Measurements from ENCODE around the gene CFAP46. TPM values are rescaled to one million over a fixed set of nuclear protein-coding genes. Genes with fewer than 3 reads are reported as not detected.
A peak's percentile ranks its signal among the peaks of the same experiment; 100 is the strongest.

Gene CFAP46
- polyA plus RNA-seq, 1 of the 3 experiments (the other 2 are of a cell fraction): 3.9 TPM

- Histone ChIP-seq H3F3A (replicated peaks; ENCODE audit: insufficient read depth) (peaks cover 4% of the 10 kb centered on the region), H3K27ac (ENCODE audit: low read depth in 2 of 2, low read length in 1 of 2) (no peak overlapping the region), H3K4me3 (ENCODE audit: low read depth in 2 of 2, low read length in 1 of 2) (no peak overlapping the region; a peak in 1 of 4 replicates), H3K79me2 (ENCODE audit: insufficient read depth) (no peaks in the 10 kb centered on the region), H3K9me3 (no peaks in the 10 kb centered on the region), H3K9me2 (no peaks in the 10 kb centered on the region), H3K9ac (no peak overlapping the region), H3K4me1 (ENCODE audit: control insufficient read depth in 1 of 2, insufficient read depth in 2 of 2, low read depth in 1 of 2, low read length in 1 of 2) (peaks cover 0 to 11% of the 10 kb centered on the region in 2 experiments; a peak in 1 of 4 replicates), H2AFZ (ENCODE audit: low read depth) (no peak overlapping the region), H4K20me1 (ENCODE audit: insufficient read depth) (no peaks in the 10 kb centered on the region), H3K4me2 (no peak overlapping the region), H3K36me3 (replicated peaks in 1 of 2; ENCODE audit: control insufficient read depth in 1 of 2, insufficient read depth in 2 of 2, low read length in 1 of 2) (no peaks in the 10 kb centered on the region), H3K27me3 (ENCODE audit: insufficient read depth) (no peaks in the 10 kb centered on the region; the same call in 1 of the 2 replicates)
- POLR2A ChIA-PET: no interaction called here
- DNase-seq: peak; percentile 74
- 9% methylated on average over 7 of the region's 27 CpGs for WGBS (ENCODE audit: low lambda C conversion rate)
- CTCF ChIA-PET: interaction anchor here (0.6 to 5.2 kb wide), 9 partner anchors 9 to 439 kb away, joined by 3 to 26 read pairs (median 3); no protein-coding TSS in a partner anchor
- TF ChIP-seq MXI1 (IDR thresholded peaks at IDR 0.05; ENCODE audit: low read depth, low read length): no peak
- no peak for TF ChIP-seq RFX5 (IDR thresholded peaks at IDR 0.05; ENCODE audit: low read length)
- TF ChIP-seq, protein P1, sequence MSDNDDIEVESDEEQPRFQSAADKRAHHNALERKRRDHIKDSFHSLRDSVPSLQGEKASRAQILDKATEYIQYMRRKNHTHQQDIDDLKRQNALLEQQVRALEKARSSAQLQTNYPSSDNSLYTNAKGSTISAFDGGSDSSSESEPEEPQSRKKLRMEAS (IDR thresholded peaks at IDR 0.05; ENCODE audit: low read depth): no peak
- TF ChIP-seq RAD21 (IDR thresholded peaks at IDR 0.05; ENCODE audit: low read length): no peak
- TF ChIP-seq MEF2A (IDR thresholded peaks at IDR 0.05; ENCODE audit: borderline replicate concordance, low read depth): no peak
- no peak for TF ChIP-seq GATA2 (CRISPR knock-in tag; IDR thresholded peaks at IDR 0.05)
- TF ChIP-seq, protein P2, sequence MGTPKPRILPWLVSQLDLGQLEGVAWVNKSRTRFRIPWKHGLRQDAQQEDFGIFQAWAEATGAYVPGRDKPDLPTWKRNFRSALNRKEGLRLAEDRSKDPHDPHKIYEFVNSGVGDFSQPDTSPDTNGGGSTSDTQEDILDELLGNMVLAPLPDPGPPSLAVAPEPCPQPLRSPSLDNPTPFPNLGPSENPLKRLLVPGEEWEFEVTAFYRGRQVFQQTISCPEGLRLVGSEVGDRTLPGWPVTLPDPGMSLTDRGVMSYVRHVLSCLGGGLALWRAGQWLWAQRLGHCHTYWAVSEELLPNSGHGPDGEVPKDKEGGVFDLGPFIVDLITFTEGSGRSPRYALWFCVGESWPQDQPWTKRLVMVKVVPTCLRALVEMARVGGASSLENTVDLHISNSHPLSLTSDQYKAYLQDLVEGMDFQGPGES (IDR thresholded peaks at IDR 0.05; ENCODE audit: low read depth, low read length): no peak
- no peak for TF ChIP-seq FOSL2 (IDR thresholded peaks at IDR 0.05; ENCODE audit: borderline replicate concordance, low read depth)
Measured at GRCh38 chr10:132836248-132836831, 106.0 kb downstream of the CFAP46 start.

DNA sequence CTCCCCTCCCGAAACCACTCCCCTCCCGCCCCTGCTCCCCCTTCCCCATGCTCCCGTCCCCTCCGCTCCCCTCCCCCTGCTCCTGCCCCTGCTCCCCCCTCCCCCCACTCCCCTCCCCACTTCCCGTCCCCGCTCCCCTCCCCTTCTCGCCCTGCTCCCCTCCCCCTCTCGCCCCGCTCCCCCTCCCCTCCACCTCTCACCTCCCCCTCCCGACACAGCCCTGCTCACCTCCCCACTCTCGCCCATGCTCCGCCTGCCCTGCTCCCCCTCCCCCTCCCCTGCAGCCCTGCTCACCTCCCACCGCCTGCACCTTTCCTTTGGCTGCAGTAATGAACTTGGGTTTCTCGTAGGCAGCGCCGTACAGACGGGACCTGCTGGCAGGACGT lies 106.5 kb downstream of the CFAP46 start:
- 66% methylated on average over 18 of the region's 18 CpGs for WGBS (ENCODE audit: low lambda C conversion rate)
- Histone ChIP-seq H3K9ac (no peak overlapping the region), H3K4me3 (ENCODE audit: low read depth in 2 of 2, low read length in 1 of 2) (no peak overlapping the region), H4K20me1 (ENCODE audit: insufficient read depth) (no peaks in the 10 kb centered on the region), H3K27me3 (ENCODE audit: insufficient read depth) (no peaks in the 10 kb centered on the region; the same call in 1 of the 2 replicates), H3K9me3 (no peaks in the 10 kb centered on the region), H2AFZ (ENCODE audit: low read depth) (no peak overlapping the region), H3K9me2 (no peaks in the 10 kb centered on the region), H3K4me2 (no peak overlapping the region), H3K27ac (ENCODE audit: low read depth in 2 of 2, low read length in 1 of 2) (no peak overlapping the region), H3K36me3 (replicated peaks in 1 of 2; ENCODE audit: control insufficient read depth in 1 of 2, insufficient read depth in 2 of 2, low read length in 1 of 2) (no peaks in the 10 kb centered on the region), H3K79me2 (ENCODE audit: insufficient read depth) (no peaks in the 10 kb centered on the region), H3K4me1 (ENCODE audit: control insufficient read depth in 1 of 2, insufficient read depth in 2 of 2, low read depth in 1 of 2, low read length in 1 of 2) (peaks cover 0 to 11% of the 10 kb centered on the region in 2 experiments; a peak in 1 of 4 replicates), H3F3A (replicated peaks; ENCODE audit: insufficient read depth) (peaks cover 4% of the 10 kb centered on the region)
- ChIA-PET CTCF (interaction anchor here (0.6 to 5.2 kb wide), 9 partner anchors 10 to 439 kb away, joined by 3 to 26 read pairs (median 3); no protein-coding TSS in a partner anchor), POLR2A (no interaction called here)
- DNase-seq: no peak
- TF ChIP-seq, protein P1 (IDR thresholded peaks at IDR 0.05; ENCODE audit: low read depth): no peak
- TF ChIP-seq POLR2AphosphoS5 (IDR thresholded peaks at IDR 0.05; ENCODE audit: low read depth, low read length) (no peak), TAF1 (IDR thresholded peaks at IDR 0.05; ENCODE audit: borderline replicate concordance, low read depth, low read length) (no peak), JUND (IDR thresholded peaks at IDR 0.05) (no peak), ELF1 (IDR thresholded peaks at IDR 0.05) (no peak), RCOR1 (IDR thresholded peaks at IDR 0.05; ENCODE audit: low read length) (no peak), RAD21 (IDR thresholded peaks at IDR 0.05; ENCODE audit: low read length) (no peak), USF1 (IDR thresholded peaks at IDR 0.05; ENCODE audit: borderline replicate concordance, low read depth) (no peak), CTCF (IDR thresholded peaks at IDR 0.05) (no peak), CHD2 (IDR thresholded peaks at IDR 0.05; ENCODE audit: low read length, partially characterized antibody) (no peak), EP300 (IDR thresholded peaks at IDR 0.05; ENCODE audit: borderline replicate concordance in 1 of 2, low read depth in 1 of 2, low read length in 1 of 2) (no peak), TCF12 (IDR thresholded peaks at IDR 0.05) (no peak), USF2 (IDR thresholded peaks at IDR 0.05; ENCODE audit: borderline replicate concordance, low read depth, low read length) (no peak)
- TF ChIP-seq, protein P3, sequence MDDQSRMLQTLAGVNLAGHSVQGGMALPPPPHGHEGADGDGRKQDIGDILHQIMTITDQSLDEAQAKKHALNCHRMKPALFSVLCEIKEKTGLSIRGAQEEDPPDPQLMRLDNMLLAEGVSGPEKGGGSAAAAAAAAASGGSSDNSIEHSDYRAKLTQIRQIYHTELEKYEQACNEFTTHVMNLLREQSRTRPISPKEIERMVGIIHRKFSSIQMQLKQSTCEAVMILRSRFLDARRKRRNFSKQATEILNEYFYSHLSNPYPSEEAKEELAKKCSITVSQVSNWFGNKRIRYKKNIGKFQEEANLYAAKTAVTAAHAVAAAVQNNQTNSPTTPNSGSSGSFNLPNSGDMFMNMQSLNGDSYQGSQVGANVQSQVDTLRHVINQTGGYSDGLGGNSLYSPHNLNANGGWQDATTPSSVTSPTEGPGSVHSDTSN (IDR thresholded peaks at IDR 0.05): no peak
- TF ChIP-seq, protein P2 (IDR thresholded peaks at IDR 0.05; ENCODE audit: low read depth, low read length): no peak
